OCI-LY3 (cell line): Measurements from ENCODE around the gene MED15.

Experiments
- EZH2phosphoT487 ChIP-seq: fragments of 200-600 bp; shearing (Covaris generic); IDR thresholded peaks from 2 replicates; pipeline ENCODE4 v1.6.1; 2018; ENCODE audit warnings: antibody characterized with exemption, mixed run types, low read depth
- TF ChIP-seq, protein P1 (sequence below): fragments of 200-600, 300-600 bp; sonication (generic); IDR thresholded peaks from 2 replicates; pipeline ENCODE4 v1.5.1; 2014; ENCODE audit warnings: antibody characterized with exemption, low read length, low read depth

- TF ChIP-seq, protein P1, sequence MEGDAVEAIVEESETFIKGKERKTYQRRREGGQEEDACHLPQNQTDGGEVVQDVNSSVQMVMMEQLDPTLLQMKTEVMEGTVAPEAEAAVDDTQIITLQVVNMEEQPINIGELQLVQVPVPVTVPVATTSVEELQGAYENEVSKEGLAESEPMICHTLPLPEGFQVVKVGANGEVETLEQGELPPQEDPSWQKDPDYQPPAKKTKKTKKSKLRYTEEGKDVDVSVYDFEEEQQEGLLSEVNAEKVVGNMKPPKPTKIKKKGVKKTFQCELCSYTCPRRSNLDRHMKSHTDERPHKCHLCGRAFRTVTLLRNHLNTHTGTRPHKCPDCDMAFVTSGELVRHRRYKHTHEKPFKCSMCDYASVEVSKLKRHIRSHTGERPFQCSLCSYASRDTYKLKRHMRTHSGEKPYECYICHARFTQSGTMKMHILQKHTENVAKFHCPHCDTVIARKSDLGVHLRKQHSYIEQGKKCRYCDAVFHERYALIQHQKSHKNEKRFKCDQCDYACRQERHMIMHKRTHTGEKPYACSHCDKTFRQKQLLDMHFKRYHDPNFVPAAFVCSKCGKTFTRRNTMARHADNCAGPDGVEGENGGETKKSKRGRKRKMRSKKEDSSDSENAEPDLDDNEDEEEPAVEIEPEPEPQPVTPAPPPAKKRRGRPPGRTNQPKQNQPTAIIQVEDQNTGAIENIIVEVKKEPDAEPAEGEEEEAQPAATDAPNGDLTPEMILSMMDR = no peak
- no peak for TF ChIP-seq EZH2phosphoT487
These were observed 107.6 kb downstream of the MED15 start for GRCh38 chr22:20615021-20615420.
